ENCODE results near the gene NEUROG3.

The NEUROG3 gene

DNA sequence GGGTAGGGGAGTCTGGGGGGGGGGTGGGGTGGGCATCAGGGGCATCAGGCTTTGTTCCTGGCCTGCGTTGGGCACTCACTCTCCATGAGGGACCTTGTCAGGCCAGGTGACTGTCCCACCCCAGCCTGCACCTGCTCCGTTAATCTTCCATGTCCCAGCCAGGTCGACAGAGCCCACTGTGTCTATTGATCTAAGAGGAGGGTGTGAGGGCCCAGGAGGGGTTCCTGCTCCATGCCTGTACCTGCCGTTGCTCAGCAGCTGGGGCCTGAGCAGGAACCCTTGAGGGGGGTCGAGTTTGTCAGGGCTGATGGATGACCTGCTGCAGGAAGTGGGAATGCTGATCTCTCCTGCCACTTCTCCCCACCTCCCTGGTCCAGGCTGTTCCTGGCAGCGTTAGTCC is 18.6 kb downstream of the NEUROG3 start:
- Histone ChIP-seq H3K4me1 (ENCODE audit: low read depth, poor library complexity, severe bottlenecking) (no peaks in the 10 kb centered on the region), H3K4me3 (IDR thresholded peaks at IDR 0.05; ENCODE audit: insufficient read depth, low read depth, low read length) (no peak overlapping the region), H4K20me1 (ENCODE audit: insufficient read depth) (no peaks in the 10 kb centered on the region), H2AFZ (ENCODE audit: low read depth) (no peak overlapping the region), H3K79me2 (ENCODE audit: insufficient read depth, low read depth) (no peaks in the 10 kb centered on the region), H3K27me3 (ENCODE audit: insufficient read depth, low read depth) (no peaks in the 10 kb centered on the region), H3K4me2 (no peak overlapping the region), H3K36me3 (ENCODE audit: insufficient read depth) (no peaks in the 10 kb centered on the region), H3K27ac (no peak overlapping the region), H3K9ac (no peak overlapping the region)
- TF ChIP-seq, protein P1, sequence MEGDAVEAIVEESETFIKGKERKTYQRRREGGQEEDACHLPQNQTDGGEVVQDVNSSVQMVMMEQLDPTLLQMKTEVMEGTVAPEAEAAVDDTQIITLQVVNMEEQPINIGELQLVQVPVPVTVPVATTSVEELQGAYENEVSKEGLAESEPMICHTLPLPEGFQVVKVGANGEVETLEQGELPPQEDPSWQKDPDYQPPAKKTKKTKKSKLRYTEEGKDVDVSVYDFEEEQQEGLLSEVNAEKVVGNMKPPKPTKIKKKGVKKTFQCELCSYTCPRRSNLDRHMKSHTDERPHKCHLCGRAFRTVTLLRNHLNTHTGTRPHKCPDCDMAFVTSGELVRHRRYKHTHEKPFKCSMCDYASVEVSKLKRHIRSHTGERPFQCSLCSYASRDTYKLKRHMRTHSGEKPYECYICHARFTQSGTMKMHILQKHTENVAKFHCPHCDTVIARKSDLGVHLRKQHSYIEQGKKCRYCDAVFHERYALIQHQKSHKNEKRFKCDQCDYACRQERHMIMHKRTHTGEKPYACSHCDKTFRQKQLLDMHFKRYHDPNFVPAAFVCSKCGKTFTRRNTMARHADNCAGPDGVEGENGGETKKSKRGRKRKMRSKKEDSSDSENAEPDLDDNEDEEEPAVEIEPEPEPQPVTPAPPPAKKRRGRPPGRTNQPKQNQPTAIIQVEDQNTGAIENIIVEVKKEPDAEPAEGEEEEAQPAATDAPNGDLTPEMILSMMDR (conservative IDR thresholded peaks at IDR 0.05; ENCODE audit: low read depth, low read length) = no peak

DNA sequence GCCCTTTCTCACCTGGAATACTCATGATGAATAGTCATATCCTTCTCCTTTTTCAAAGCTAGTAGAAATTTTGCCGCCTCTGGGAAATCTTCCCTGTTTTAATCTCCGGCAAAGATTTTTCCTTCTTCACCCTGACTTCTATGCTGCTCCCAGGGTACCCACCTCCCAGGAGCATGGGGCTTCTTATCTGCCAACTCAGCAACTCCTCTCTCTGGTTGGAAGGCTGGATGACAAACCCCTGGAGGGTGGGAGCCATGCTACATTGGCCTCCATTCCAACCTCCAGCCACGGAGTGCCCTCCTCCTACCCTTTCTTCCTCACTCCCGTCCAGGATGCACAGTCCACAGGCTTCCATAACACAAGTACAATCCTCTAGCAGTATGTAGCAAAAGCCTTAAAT is 19.9 kb downstream of the NEUROG3 start:
- no peaks in the 10 kb centered on the region for H3K27me3 ChIP-seq (ENCODE audit: insufficient read depth, low read depth)
- H3K79me2 ChIP-seq (ENCODE audit: insufficient read depth, low read depth) = no peaks in the 10 kb centered on the region
- no peak overlapping the region for H3K27ac ChIP-seq
- no peaks in the 10 kb centered on the region for H3K36me3 ChIP-seq (ENCODE audit: insufficient read depth)
- no peak overlapping the region for H2AFZ ChIP-seq (ENCODE audit: low read depth)
- H4K20me1 ChIP-seq (ENCODE audit: insufficient read depth) = no peaks in the 10 kb centered on the region
- H3K9ac ChIP-seq = no peak overlapping the region
- no peak overlapping the region for H3K4me3 ChIP-seq (IDR thresholded peaks at IDR 0.05; ENCODE audit: insufficient read depth, low read depth, low read length)
- TF ChIP-seq, protein P1 (conservative IDR thresholded peaks at IDR 0.05; ENCODE audit: low read depth, low read length) = no peak
- H3K4me2 ChIP-seq = no peak overlapping the region
- H3K4me1 ChIP-seq (ENCODE audit: low read depth, poor library complexity, severe bottlenecking) = no peaks in the 10 kb centered on the region

DNA sequence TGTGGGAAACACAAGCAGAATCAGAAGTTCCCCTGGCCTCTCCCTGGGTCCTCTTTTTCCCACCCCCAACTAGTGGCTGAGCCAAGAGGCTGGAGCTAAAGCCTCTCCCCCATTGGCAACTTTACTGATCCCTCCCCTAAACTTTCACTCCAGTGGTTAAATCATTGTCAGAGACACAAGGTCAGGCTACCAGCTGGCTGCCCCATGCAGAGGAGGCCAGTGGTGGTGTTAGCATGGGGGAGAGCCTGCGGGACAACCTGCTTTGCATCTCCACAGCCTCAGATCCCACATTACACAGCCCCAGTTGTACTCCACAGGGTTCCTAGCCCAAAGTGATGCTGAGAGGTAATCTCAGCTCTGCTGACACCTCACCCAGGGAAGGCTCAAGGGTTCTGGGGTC is 21.0 kb downstream of the NEUROG3 start:
- no peaks in the 10 kb centered on the region for H3K36me3 ChIP-seq (ENCODE audit: insufficient read depth)
- no peak overlapping the region for H3K4me2 ChIP-seq
- H3K79me2 ChIP-seq (ENCODE audit: insufficient read depth, low read depth) = no peaks in the 10 kb centered on the region
- H3K4me1 ChIP-seq (ENCODE audit: low read depth, poor library complexity, severe bottlenecking) = no peaks in the 10 kb centered on the region
- no peak overlapping the region for H3K9ac ChIP-seq
- H3K27me3 ChIP-seq (ENCODE audit: insufficient read depth, low read depth) = no peaks in the 10 kb centered on the region
- H3K27ac ChIP-seq = no peak overlapping the region
- H2AFZ ChIP-seq (ENCODE audit: low read depth) = no peak overlapping the region
- TF ChIP-seq, protein P1 (conservative IDR thresholded peaks at IDR 0.05; ENCODE audit: low read depth, low read length) = no peak
- no peak overlapping the region for H3K4me3 ChIP-seq (IDR thresholded peaks at IDR 0.05; ENCODE audit: insufficient read depth, low read depth, low read length)
- no peaks in the 10 kb centered on the region for H4K20me1 ChIP-seq (ENCODE audit: insufficient read depth)

DNA sequence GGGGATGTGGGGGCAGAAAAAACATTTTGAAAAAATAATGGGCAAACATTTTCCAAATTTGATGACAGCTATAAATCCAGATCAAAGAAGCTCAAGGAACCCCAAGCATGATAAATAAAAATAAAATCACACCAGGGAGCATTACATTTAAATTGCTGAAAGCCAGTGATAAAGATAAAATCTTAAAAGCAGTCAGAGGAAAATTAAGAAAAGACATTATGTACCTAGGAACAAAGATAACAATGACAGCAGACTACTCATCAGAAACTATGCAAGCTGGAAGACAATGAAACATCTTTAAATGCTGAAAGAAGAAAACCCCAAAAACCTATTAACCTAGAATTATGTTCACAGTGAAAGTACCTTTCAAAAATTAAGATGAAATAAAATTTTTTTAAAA is 23.3 kb downstream of the NEUROG3 start:
- H3K27me3 ChIP-seq (ENCODE audit: insufficient read depth, low read depth) = no peaks in the 10 kb centered on the region

More for the DNA sequence above, 23.3 kb downstream of the NEUROG3 start:
- H3K4me1 ChIP-seq (ENCODE audit: low read depth, poor library complexity, severe bottlenecking) = no peaks in the 10 kb centered on the region
- no peak overlapping the region for H2AFZ ChIP-seq (ENCODE audit: low read depth)
- no peak overlapping the region for H3K9ac ChIP-seq
- H3K4me3 ChIP-seq (IDR thresholded peaks at IDR 0.05; ENCODE audit: insufficient read depth, low read depth, low read length) = no peak overlapping the region
- TF ChIP-seq, protein P1 (conservative IDR thresholded peaks at IDR 0.05; ENCODE audit: low read depth, low read length) = no peak
- H3K36me3 ChIP-seq (ENCODE audit: insufficient read depth) = no peaks in the 10 kb centered on the region
- no peak overlapping the region for H3K4me2 ChIP-seq
- no peaks in the 10 kb centered on the region for H4K20me1 ChIP-seq (ENCODE audit: insufficient read depth)
- no peak overlapping the region for H3K27ac ChIP-seq
- H3K79me2 ChIP-seq (ENCODE audit: insufficient read depth, low read depth) = no peaks in the 10 kb centered on the region
